Sigmoid colon (tissue), 7 donors: Measurements from ENCODE around the gene DCC. TPM values are rescaled to one million over a fixed set of nuclear protein-coding genes. Genes with fewer than 3 reads are reported as not detected.

Source experiments
- DNase-seq: peaks from one replicate; pipeline ENCODE4 v3.0.0-alpha.2; 2019
- H3K27ac ChIP-seq, 4 donors: fragments of 200-600 bp; sonication (generic); one replicate each; pipeline ENCODE4 v1.5.1; 2016 to 2019; ENCODE audit warnings: mild to moderate bottlenecking in 1 of 4
- H3K27me3 ChIP-seq, 3 donors: fragments of 200-600 bp; sonication (generic); one replicate each; pipeline ENCODE4 v1.5.1; 2019; ENCODE audit warnings: mild to moderate bottlenecking in 1 of 3
- H3K36me3 ChIP-seq, 4 donors: fragments of 200-600 bp; sonication (generic); one replicate each; pipeline ENCODE4 v1.5.1; 2016 to 2019
- H3K4me1 ChIP-seq, 4 donors: fragments of 200-600 bp; sonication (generic); one replicate each; pipeline ENCODE4 v1.5.1; 2017 to 2019
- H3K4me3 ChIP-seq, 4 donors: fragments of 200-600 bp; sonication (generic); one replicate each; pipeline ENCODE4 v1.5.1; 2017 to 2019; ENCODE audit warnings: mild to moderate bottlenecking in 2 of 4, moderate library complexity in 1 of 4
- H3K9me3 ChIP-seq, 4 donors: fragments of 200-600 bp in 3 of 4; sonication (generic) in 3 of 4; one replicate each; pipeline versions ENCODE4 v1.5.1 to v1.6.1; 2013 to 2019
- EP300 ChIP-seq, 4 donors: sonication (generic); formaldehyde crosslinking; IDR thresholded peaks; one replicate each; pipeline ENCODE4 v1.6.1; 2017; ENCODE audit warnings: antibody characterized with exemption in 4 of 4
- POLR2A ChIP-seq, 2 donors: fragments of 450-650 bp; IDR thresholded peaks; one replicate each; pipeline ENCODE4 v1.6.1; 2016; ENCODE audit warnings: antibody characterized with exemption in 2 of 2, mild to moderate bottlenecking in 2 of 2, moderate library complexity in 2 of 2
- POLR2AphosphoS5 ChIP-seq, 4 donors: sonication (generic); formaldehyde crosslinking; IDR thresholded peaks; one replicate each; pipeline ENCODE4 v1.6.1; 2017; ENCODE audit warnings: antibody characterized with exemption in 4 of 4
- WGBS, 2 donors: extraction: QIAGEN DNeasy Blood & Tissue Kit; methylation state at CpG; one replicate each; pipeline ENCODE4 v1.1.7; 2013; 5-methylcytosine and 5-hydroxymethylcytosine counted together
- intact Hi-C: fragments of 100-400 bp; cut with DNase I; formaldehyde crosslinking; loops from one replicate; pipeline ENCODE4 v1.15.1; 2023
- polyA plus RNA-seq, 3 donors: library from polyadenylated mRNA; stranded (reverse); fragments of 200-250 nt; gene quantifications; one replicate each; pipeline ENCODE4 v1.2.3, GENCODE V29; 2013
- total RNA-seq, 4 donors: library from RNA; depleted of rRNA; stranded (reverse); fragments of >200 nt; gene quantifications; one replicate each; pipeline ENCODE4 v1.1.0, GENCODE V29; 2016
- TF ChIP-seq, protein P1 (sequence below), 4 experiments: fragments of 450-650 bp in 3 of 4; fragments of 200-600 bp in 1 of 4; IDR thresholded peaks; one replicate each; pipeline ENCODE4 v1.5.1; 2016 to 2019; ENCODE audit warnings: antibody characterized with exemption in 4 of 4, mild to moderate bottlenecking in 3 of 4, moderate library complexity in 2 of 4
- donor health status: healthy with polysubstance abuse.
- donor health status: Bipolar disorder and iron deficiency.
- donor health status: healthy.

Gene DCC
- total and polyA plus RNA-seq, 7 donors, result 0.04 to 0.83 (median 0.36) TPM; not detected in 2

DNA sequence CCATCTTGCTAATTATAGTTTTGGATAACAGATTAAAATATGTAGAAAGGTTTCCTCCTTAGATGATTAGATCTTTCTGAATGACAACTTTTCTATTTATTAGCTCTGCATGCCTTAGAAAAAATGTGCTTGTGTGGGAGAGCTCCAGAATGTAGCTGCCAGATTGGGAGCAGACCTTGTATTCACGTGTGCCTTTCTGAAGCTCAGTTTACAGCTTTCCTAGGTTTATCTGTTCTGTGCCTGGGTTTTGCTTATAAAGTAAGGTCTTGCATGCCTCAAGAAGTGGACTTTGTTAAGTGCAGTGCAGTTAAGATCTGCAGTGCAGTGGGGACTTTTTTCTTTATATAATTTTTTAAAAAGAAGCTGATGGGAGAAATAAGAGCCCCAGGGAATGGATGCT lies 179.0 kb downstream of the DCC start:
- no peak for TF ChIP-seq POLR2A (IDR thresholded peaks at IDR 0.05)
- no peak for TF ChIP-seq POLR2AphosphoS5 (IDR thresholded peaks at IDR 0.05)
- TF ChIP-seq, protein P1, sequence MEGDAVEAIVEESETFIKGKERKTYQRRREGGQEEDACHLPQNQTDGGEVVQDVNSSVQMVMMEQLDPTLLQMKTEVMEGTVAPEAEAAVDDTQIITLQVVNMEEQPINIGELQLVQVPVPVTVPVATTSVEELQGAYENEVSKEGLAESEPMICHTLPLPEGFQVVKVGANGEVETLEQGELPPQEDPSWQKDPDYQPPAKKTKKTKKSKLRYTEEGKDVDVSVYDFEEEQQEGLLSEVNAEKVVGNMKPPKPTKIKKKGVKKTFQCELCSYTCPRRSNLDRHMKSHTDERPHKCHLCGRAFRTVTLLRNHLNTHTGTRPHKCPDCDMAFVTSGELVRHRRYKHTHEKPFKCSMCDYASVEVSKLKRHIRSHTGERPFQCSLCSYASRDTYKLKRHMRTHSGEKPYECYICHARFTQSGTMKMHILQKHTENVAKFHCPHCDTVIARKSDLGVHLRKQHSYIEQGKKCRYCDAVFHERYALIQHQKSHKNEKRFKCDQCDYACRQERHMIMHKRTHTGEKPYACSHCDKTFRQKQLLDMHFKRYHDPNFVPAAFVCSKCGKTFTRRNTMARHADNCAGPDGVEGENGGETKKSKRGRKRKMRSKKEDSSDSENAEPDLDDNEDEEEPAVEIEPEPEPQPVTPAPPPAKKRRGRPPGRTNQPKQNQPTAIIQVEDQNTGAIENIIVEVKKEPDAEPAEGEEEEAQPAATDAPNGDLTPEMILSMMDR (IDR thresholded peaks at IDR 0.05), result no peak
- TF ChIP-seq EP300 (IDR thresholded peaks at IDR 0.05), result no peak
- H3K27ac ChIP-seq, result no peak overlapping the region
- intact Hi-C loops, result no loop called here
- DNase-seq, result no peak
- WGBS, 2 donors, result 37 to 43% methylated on average over 1 of the region's 1 CpG
- no peaks in the 10 kb centered on the region for H3K9me3 ChIP-seq
- no peaks in the 10 kb centered on the region for H3K27me3 ChIP-seq
- H3K36me3 ChIP-seq, result no peaks in the 10 kb centered on the region
- H3K4me1 ChIP-seq, result peaks cover 0 to 11% (median 4%) of the 10 kb centered on the region in 4 donors
- H3K4me3 ChIP-seq, result no peak overlapping the region

DNA sequence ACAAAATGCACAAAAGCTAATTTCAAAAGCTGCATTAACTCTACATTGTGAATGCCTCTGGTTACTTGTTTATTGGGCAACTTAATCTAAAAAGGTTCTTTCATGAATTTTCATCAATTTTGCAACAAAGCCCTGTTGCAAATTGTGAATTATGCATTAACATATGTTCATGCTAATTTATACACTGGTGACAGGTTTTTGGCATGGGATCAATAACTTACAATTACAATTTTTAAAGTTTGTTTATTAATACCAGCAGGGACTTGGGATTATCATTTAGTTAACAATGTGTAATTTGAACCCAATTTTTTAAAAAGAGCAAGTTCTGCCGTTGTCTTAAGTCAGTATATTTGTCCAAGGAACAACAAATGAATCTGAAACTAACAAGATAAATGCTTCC lies 183.6 kb downstream of the DCC start:
- peaks cover 0 to 11% (median 3%) of the 10 kb centered on the region in 4 donors for H3K4me1 ChIP-seq
- no peaks in the 10 kb centered on the region for H3K9me3 ChIP-seq
- H3K27me3 ChIP-seq, result no peaks in the 10 kb centered on the region
- no peaks in the 10 kb centered on the region for H3K36me3 ChIP-seq
- DNase-seq, result no peak
- intact Hi-C loops, result no loop called here
- no peak overlapping the region for H3K27ac ChIP-seq
- 45 to 58% methylated on average over 1 of the region's 1 CpG for WGBS, 2 donors
- TF ChIP-seq, protein P1 (IDR thresholded peaks at IDR 0.05), result no peak
- TF ChIP-seq EP300 (IDR thresholded peaks at IDR 0.05) (no peak), POLR2AphosphoS5 (IDR thresholded peaks at IDR 0.05) (no peak), POLR2A (IDR thresholded peaks at IDR 0.05) (no peak)
- no peak overlapping the region for H3K4me3 ChIP-seq

DNA sequence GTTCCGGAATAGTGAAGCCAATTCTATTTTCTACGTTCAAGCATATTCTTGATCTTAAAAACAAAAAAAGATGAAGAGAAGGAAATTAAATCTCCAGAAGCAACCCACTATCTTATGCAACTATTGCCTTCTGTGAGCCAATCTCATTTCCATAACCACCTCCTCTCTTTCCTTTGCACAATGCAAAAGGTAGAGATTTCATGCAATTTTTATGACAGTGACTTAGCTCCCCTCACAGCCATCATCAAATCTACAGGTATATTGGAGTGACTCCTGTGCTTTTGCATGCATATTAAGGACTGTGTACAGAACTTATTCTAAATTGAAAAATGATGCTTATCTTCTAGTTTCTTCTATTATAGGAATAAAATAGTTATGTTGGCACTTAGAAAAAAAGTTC lies 191.8 kb downstream of the DCC start:
- H3K36me3 ChIP-seq, result no peaks in the 10 kb centered on the region
- 88 to 90% methylated on average over 2 of the region's 2 CpGs for WGBS, 2 donors
- H3K27me3 ChIP-seq, result no peaks in the 10 kb centered on the region
- H3K9me3 ChIP-seq, result no peaks in the 10 kb centered on the region
- H3K4me3 ChIP-seq, result no peak overlapping the region
- H3K4me1 ChIP-seq, result no peaks in the 10 kb centered on the region
- H3K27ac ChIP-seq, result no peak overlapping the region
- intact Hi-C loops, result no loop called here
- no peak for TF ChIP-seq POLR2AphosphoS5 (IDR thresholded peaks at IDR 0.05)
- TF ChIP-seq POLR2A (IDR thresholded peaks at IDR 0.05), result no peak
- TF ChIP-seq, protein P1 (IDR thresholded peaks at IDR 0.05), result no peak
- TF ChIP-seq EP300 (IDR thresholded peaks at IDR 0.05), result no peak
- DNase-seq, result no peak

DNA sequence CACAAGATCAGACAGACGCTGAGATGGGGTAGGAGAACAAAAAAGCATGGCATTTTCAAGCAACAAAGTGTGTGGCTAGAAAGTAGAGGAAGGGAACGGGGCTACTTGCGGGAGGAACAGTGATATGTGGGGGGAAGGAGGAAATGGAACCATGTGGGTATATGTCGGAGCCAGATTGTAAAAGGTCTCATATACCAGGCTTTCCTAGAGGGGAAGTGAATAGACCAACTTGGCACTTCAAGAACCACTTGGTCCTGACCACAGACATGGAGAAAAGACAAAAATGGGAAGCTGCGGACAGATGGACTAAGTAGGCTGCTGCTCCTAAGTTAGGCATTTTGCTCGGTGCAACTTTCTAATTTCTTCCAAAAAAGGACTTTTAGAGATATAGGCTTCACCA lies 196.0 kb downstream of the DCC start:
- intact Hi-C loops, result no loop called here
- 56 to 81% methylated on average over 6 of the region's 6 CpGs for WGBS, 2 donors
- Histone ChIP-seq H3K27ac (no peak overlapping the region), H3K9me3 (no peaks in the 10 kb centered on the region), H3K4me1 (no peaks in the 10 kb centered on the region), H3K4me3 (no peak overlapping the region), H3K27me3 (no peaks in the 10 kb centered on the region), H3K36me3 (no peaks in the 10 kb centered on the region)
- DNase-seq, result no peak
- TF ChIP-seq EP300 (IDR thresholded peaks at IDR 0.05), result no peak
- no peak for TF ChIP-seq POLR2A (IDR thresholded peaks at IDR 0.05)
- no peak for TF ChIP-seq POLR2AphosphoS5 (IDR thresholded peaks at IDR 0.05)
- TF ChIP-seq, protein P1 (IDR thresholded peaks at IDR 0.05), result no peak

DNA sequence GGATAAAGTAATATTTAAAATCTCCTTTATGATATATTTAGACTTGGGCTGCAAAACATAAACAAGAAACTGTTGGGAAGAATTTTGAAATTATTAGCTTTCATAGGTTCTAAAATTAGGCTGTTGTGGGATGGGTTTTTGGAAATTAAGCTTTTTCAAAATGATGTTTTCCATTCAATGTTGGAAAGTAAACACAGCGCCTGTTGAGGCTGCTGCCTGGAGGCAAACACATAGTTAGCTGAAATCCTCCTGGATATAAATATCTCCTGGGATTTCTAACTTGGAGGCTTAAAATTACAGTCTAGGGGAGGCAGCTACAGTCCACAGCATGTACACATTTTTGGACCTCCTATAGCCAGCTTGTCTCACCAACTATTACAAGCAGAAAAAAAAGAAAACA lies 197.3 kb downstream of the DCC start:
- DNase-seq, result no peak
- no peak overlapping the region for H3K27ac ChIP-seq
- H3K27me3 ChIP-seq, result no peaks in the 10 kb centered on the region
- WGBS, 2 donors, result 82 to 83% methylated on average over 1 of the region's 1 CpG
- no peaks in the 10 kb centered on the region for H3K9me3 ChIP-seq
- intact Hi-C loops, result no loop called here
- TF ChIP-seq POLR2A (IDR thresholded peaks at IDR 0.05) (no peak), EP300 (IDR thresholded peaks at IDR 0.05) (no peak), POLR2AphosphoS5 (IDR thresholded peaks at IDR 0.05) (no peak)
- TF ChIP-seq, protein P1 (IDR thresholded peaks at IDR 0.05), result no peak
- H3K4me3 ChIP-seq, result no peak overlapping the region
- H3K36me3 ChIP-seq, result no peaks in the 10 kb centered on the region
- no peaks in the 10 kb centered on the region for H3K4me1 ChIP-seq
